Cardiac fibroblast (primary cell): ENCODE measurements around the gene PCGF1.

Experiments used
- DNase-seq, 2 donors: peaks; one replicate each; pipeline versions ENCODE4 v3.0.0 to v3.0.0-alpha.2; 2010; ENCODE audit warnings: low read depth in 2 of 2
- H3K4me3 ChIP-seq, 2 donors: replicated peaks in 1 of 2; 1 replicate in 1 of 2; 2 replicates in 1 of 2; pipeline ENCODE4 v1.5.1; 2011; ENCODE audit warnings: low read depth in 2 of 2, low read length in 2 of 2, mild to moderate bottlenecking in 2 of 2, moderate library complexity in 1 of 2
- TF ChIP-seq, protein P1 (sequence below): IDR thresholded peaks from one replicate; pipeline ENCODE4 v1.5.1; 2011; ENCODE audit warnings: low read depth, mild to moderate bottlenecking, low read length, inconsistent platforms

The PCGF1 gene

DNA sequence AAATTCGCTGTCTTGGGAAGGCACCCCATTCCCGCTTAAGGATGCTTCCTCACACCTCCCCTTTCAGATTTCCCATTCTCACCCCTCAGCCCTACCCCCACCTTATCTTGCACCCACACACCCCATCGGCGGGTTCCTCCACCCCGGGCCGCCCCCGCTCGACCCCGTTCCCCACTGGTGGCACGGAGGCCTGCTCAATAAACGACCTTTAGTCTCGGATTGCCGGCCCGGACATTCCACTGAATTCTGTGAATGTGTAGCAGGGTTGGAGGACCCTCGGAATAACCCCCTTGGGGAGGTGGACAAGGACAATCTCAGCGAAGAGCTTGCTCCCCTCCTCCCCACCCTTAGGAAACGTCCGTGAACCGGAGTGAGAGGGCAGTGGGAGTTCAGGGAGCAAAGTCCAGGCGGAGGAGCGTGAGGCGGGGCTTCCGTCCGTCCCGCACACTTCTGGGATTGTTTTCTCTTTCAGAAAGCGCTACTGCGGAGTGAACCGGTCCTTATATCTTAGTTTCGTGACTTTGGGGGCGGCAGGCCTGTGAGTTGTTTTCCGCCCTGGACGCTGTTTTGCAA, 5.3 kb downstream of the PCGF1 start:
- TF ChIP-seq, protein P1, sequence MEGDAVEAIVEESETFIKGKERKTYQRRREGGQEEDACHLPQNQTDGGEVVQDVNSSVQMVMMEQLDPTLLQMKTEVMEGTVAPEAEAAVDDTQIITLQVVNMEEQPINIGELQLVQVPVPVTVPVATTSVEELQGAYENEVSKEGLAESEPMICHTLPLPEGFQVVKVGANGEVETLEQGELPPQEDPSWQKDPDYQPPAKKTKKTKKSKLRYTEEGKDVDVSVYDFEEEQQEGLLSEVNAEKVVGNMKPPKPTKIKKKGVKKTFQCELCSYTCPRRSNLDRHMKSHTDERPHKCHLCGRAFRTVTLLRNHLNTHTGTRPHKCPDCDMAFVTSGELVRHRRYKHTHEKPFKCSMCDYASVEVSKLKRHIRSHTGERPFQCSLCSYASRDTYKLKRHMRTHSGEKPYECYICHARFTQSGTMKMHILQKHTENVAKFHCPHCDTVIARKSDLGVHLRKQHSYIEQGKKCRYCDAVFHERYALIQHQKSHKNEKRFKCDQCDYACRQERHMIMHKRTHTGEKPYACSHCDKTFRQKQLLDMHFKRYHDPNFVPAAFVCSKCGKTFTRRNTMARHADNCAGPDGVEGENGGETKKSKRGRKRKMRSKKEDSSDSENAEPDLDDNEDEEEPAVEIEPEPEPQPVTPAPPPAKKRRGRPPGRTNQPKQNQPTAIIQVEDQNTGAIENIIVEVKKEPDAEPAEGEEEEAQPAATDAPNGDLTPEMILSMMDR, result no peak
- peak; percentile 19 to 28 for DNase-seq
- H3K4me3 ChIP-seq, result peak overlapping the region; percentile 67 to 69

DNA sequence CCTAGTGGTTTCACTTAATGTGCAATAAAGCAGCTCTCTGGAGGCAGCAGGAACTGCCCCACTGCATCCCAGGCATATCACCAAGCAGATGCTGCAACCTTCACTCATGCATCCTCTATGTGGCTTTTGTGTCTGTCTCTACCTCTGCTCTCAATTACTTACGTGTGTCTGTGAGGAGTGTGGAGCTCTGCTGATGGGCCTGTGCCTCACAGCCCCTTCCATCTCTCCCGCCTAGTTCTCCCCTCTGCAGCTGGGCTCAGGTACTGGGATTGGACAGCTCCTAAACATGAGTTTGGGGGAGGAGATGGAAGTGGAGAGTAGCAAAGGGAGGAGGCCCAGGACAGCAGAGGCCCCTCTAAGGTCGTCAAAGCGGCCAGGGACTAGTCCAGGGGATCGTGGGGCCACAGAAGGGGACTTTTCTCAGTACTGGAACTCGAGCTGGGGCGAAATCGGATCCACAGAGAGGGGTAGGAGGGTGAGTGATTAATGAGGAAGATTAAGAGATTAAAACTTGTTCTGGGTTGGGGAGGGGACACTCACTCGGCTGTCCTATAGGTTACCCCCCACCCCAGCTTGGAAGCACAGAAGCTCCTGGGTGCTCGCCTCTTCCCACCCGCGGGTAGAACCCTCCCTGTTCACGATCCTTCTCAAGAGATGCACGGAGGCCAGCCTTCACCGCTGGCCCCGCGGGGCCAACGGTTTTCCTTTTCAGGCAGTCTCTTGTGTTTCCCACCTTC, 6.0 kb downstream of the PCGF1 start:
- peak overlapping the region in 1 of 2 donors; percentile 69 for H3K4me3 ChIP-seq
- TF ChIP-seq, protein P1, result no peak
- DNase-seq, result no peak

DNA sequence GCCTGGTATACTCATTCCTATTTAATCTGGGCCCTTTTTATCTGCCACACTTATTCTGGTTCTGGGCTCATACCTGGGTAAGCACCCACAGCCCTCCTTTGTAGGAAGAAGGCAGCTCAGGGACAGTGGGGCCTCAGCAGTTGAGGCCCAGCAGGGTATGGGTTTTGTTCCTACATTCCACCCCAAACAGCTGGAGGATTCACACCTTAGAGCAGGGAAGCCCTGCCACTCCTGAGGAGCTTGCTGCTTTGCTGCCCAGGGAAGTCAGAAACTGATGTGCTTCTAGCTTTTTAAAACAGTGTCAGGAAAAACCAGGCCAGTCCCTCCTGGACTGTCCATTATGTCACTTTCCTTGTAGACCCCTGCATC, 6.9 kb downstream of the PCGF1 start:
- TF ChIP-seq, protein P1, result no peak
- no peak for DNase-seq
- H3K4me3 ChIP-seq, result no peak overlapping the region

DNA sequence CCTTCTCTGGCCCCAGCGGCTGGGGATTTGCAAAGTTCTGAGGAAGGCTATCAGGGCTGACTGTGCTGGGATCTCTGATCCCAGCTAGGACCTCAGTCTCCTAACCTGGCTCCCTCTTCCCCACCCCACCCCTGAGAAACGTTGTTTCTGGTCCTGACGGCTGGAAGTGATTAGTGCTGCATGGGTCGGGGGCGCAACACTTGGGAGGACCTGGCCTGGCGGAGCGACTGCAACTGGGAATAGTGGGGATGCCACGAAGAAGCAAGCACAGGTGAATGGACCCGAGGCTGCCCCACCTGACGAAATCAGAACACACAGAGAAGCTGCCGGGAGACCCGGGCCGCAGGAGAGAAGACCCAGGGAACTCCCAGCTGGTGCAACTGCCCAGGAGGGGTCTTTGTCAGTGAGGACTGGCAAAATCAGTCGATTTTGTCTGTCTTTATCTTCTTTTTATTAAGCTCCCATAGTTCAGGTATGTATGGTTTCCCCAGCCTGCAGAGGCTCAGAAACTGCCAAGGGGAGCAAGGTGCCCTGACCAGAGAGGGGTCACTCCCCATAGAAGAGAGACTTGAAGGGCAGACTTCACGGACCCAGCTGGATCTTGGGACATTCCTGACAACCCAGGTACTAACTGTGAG, 7.4 kb downstream of the PCGF1 start:
- no peak overlapping the region for H3K4me3 ChIP-seq
- DNase-seq, result no peak
- TF ChIP-seq, protein P1, result no peak

DNA sequence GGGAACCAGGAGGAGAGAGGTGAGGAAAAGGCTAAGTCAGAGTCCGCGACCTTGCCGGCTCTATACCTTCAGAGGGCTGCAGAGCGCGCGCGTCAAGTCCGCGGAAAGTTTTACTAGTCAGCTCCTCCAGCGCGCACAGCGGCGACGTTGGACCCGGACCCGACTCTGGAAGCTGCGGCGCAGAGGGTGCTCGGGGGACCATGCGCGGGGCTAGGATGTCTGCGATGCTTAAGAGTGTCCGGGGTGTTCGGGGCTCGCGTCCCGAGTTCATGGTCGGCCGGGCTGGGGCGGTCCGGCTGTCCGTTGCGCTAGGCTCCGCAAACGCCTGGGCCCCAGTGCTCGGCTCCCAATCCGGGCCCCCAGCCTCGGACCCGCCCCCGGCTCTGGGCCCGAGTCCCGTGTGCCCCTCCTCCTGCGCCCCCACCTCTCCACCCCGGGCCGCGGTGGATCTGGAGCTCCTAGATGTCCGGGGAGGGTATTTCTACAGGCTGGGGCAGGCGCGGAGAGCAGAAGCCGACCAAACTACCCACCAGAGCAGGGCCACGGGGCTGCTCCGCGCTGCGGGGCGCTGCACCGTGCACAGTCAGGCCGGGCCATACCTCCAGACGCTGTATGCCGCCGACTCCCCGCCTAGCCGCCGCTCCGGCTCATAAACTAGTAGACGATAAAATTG, 8.1 kb downstream of the PCGF1 start, which contains the start of gene LBX2:
LBX2 (minus strand) TSS at position 337 of the 673 bp plus-strand sequence; CDS start at position 271, 66 bp downstream.
- DNase-seq, result peak; percentile 33 to 35
- TF ChIP-seq, protein P1, result no peak
- H3K4me3 ChIP-seq, result peak within 1 kb of the TSS; percentile 35 to 39

DNA sequence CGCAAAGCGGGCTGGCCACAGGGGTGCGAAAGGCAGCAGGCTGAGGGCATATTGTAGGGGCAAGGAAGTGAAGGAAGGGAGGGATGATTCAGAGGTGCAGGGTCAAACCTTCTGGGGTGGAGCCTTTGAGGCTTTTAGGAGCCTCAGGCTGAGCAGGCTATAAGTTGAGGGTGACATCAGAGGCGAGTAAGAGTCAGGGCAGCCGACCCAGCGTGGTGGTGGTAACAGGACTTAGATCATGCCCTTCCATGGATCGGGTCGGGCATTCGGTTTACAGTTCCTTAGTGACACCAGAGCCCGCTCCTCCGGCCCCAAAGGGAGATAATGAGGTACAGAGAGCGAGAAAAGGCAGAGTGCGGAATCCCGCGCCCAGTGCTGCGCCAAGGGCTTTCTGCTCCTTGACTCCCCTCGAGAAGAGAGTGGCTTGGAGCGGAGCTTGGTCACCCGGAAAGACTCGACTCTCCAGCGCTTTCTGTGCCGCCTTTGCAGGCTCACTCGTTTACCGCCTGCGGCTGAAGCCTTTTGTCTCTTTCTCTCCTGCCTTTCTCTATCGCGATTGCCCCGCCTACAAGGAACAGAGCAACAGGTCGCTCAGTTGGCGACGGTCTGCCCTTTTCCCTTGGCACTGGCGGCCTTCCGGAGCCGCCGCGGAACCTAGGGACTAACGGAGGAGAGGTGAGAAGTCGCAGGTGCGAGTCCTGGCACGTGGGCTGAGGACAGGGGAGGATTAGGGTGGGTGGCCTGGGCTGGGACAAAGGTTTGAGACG, 8.8 kb downstream of the PCGF1 start:
- H3K4me3 ChIP-seq, result peak overlapping the region; percentile 35 to 39
- DNase-seq, result peak in 1 of 2 donors; percentile 43
- TF ChIP-seq, protein P1, result no peak
